Trophoblast cell (in vitro differentiated cells and primary cell): Measurements from ENCODE around the gene FAM53A.

ENCODE experiments used
- DNase-seq, 2 donors: peaks; one replicate each; pipeline ENCODE4 v3.0.0-alpha.2; 2016
- H2AFZ ChIP-seq: 2 replicates; pipeline ENCODE4 v1.6.1; 2013; ENCODE audit warnings: low read length, moderate library complexity, mild to moderate bottlenecking; ENCODE audit not compliant: insufficient read depth, poor library complexity
- H2AK5ac ChIP-seq: 2 replicates; pipeline ENCODE4 v1.6.1; 2013; ENCODE audit warnings: mild to moderate bottlenecking, low read length
- H2BK120ac ChIP-seq: 2 replicates; pipeline ENCODE4 v1.6.1; 2013; ENCODE audit warnings: low read length, mild to moderate bottlenecking, moderate library complexity; ENCODE audit not compliant: insufficient read depth, poor library complexity
- H2BK12ac ChIP-seq: 2 replicates; pipeline ENCODE4 v1.6.1; 2013; ENCODE audit warnings: mild to moderate bottlenecking, low read length, moderate library complexity
- H2BK5ac ChIP-seq: 2 replicates; pipeline ENCODE4 v1.6.1; 2013; ENCODE audit warnings: low read length, low read depth, moderate library complexity, mild to moderate bottlenecking; ENCODE audit not compliant: poor library complexity
- H3K14ac ChIP-seq: 2 replicates; pipeline ENCODE4 v1.6.1; 2013; ENCODE audit warnings: mild to moderate bottlenecking, low read length
- H3K18ac ChIP-seq: 2 replicates; pipeline ENCODE4 v1.6.1; 2013; ENCODE audit warnings: mild to moderate bottlenecking, low read length
- H3K23ac ChIP-seq: 2 replicates; pipeline ENCODE4 v1.6.1; 2013; ENCODE audit warnings: low read length
- H3K27ac ChIP-seq: 2 replicates; pipeline ENCODE4 v1.5.1; 2013; ENCODE audit warnings: low read depth, mild to moderate bottlenecking, inconsistent platforms, low read length, moderate library complexity
- H3K27me3 ChIP-seq: 2 replicates; pipeline ENCODE4 v1.6.1; 2013; ENCODE audit warnings: inconsistent platforms, mild to moderate bottlenecking, low read length, moderate library complexity; ENCODE audit not compliant: insufficient read depth
- H3K36me3 ChIP-seq, 2 experiments: 1 replicate in 1 of 2; 2 replicates in 1 of 2; pipeline ENCODE4 v1.6.1; 2013; ENCODE audit warnings: low read length in 2 of 2, mild to moderate bottlenecking in 2 of 2, moderate library complexity in 1 of 2; ENCODE audit not compliant: insufficient read depth in 2 of 2, control insufficient read depth in 1 of 2
- H3K4ac ChIP-seq: 2 replicates; pipeline ENCODE4 v1.6.1; 2013; ENCODE audit warnings: low read depth, mild to moderate bottlenecking, low read length, moderate library complexity
- H3K4me1 ChIP-seq, 2 experiments: 1 replicate in 1 of 2; 2 replicates in 1 of 2; pipeline ENCODE4 v1.6.1; 2013; ENCODE audit warnings: low read length in 2 of 2, mild to moderate bottlenecking in 2 of 2, moderate library complexity in 1 of 2; ENCODE audit not compliant: insufficient read depth in 2 of 2, control insufficient read depth in 1 of 2
- H3K4me2 ChIP-seq: 2 replicates; pipeline ENCODE4 v1.6.1; 2013; ENCODE audit warnings: inconsistent platforms, mild to moderate bottlenecking, low read length, moderate library complexity
- H3K4me3 ChIP-seq: 2 replicates; pipeline ENCODE4 v1.5.1; 2013; ENCODE audit warnings: mild to moderate bottlenecking, low read depth, low read length, inconsistent platforms
- H3K79me1 ChIP-seq: one replicate; pipeline ENCODE4 v1.6.1; 2013; ENCODE audit warnings: low read length
- H3K79me2 ChIP-seq: 2 replicates; pipeline ENCODE4 v1.6.1; 2013; ENCODE audit warnings: low read length, mild to moderate bottlenecking; ENCODE audit not compliant: control insufficient read depth, insufficient read depth, poor library complexity
- H3K9ac ChIP-seq: 2 replicates; pipeline ENCODE4 v1.6.1; 2013; ENCODE audit warnings: mild to moderate bottlenecking, low read length
- H3K9me3 ChIP-seq: 2 replicates; pipeline ENCODE4 v1.6.1; 2013; ENCODE audit warnings: low read depth, mild to moderate bottlenecking, control low read depth, inconsistent platforms, low read length; ENCODE audit not compliant: insufficient read depth
- H4K12ac ChIP-seq: 2 replicates; pipeline ENCODE4 v1.6.1; 2013; ENCODE audit warnings: low read depth, mild to moderate bottlenecking, low read length, moderate library complexity
- H4K8ac ChIP-seq: 2 replicates; pipeline ENCODE4 v1.6.1; 2013; ENCODE audit warnings: low read depth, mild to moderate bottlenecking, low read length, moderate library complexity
- H4K91ac ChIP-seq: one replicate; pipeline ENCODE4 v1.6.1; 2013; ENCODE audit warnings: low read depth, mild to moderate bottlenecking, low read length, moderate library complexity
- WGBS: extraction: QIAGEN DNeasy Blood & Tissue Kit; methylation state at CpG from one replicate; pipeline ENCODE4 v1.1.7; 2013; ENCODE audit warnings: missing lambda C conversion rate; ENCODE audit not compliant: insufficient read length, insufficient coverage; ENCODE audit errors: extremely low coverage; 5-methylcytosine and 5-hydroxymethylcytosine counted together

Gene FAM53A

GRCh38 chr4:1622238-1622637 is 61.9 kb downstream of the FAM53A start:
- Histone ChIP-seq H3K9me3 (peaks cover 44% of the 10 kb centered on the region), H4K8ac (no peak overlapping the region), H3K18ac (no peak overlapping the region), H4K12ac (no peak overlapping the region), H2BK12ac (no peak overlapping the region), H3K23ac (no peak overlapping the region), H2AK5ac (no peak overlapping the region), H2BK120ac (no peak overlapping the region), H3K27me3 (no peaks in the 10 kb centered on the region), H3K14ac (no peak overlapping the region), H3K4me1 (no peaks in the 10 kb centered on the region), H3K36me3 (no peaks in the 10 kb centered on the region), H3K79me2 (no peaks in the 10 kb centered on the region), H3K27ac (no peak overlapping the region), H2AFZ (no peak overlapping the region), H3K4ac (no peak overlapping the region), H4K91ac (no peak overlapping the region), H3K79me1 (no peaks in the 10 kb centered on the region), H3K9ac (no peak overlapping the region), H3K4me2 (no peak overlapping the region), H3K4me3 (no peak overlapping the region), H2BK5ac (no peak overlapping the region)
- no peak for DNase-seq
- no CpG with 5 or more reads among the region's 11 CpGs for WGBS

DNA sequence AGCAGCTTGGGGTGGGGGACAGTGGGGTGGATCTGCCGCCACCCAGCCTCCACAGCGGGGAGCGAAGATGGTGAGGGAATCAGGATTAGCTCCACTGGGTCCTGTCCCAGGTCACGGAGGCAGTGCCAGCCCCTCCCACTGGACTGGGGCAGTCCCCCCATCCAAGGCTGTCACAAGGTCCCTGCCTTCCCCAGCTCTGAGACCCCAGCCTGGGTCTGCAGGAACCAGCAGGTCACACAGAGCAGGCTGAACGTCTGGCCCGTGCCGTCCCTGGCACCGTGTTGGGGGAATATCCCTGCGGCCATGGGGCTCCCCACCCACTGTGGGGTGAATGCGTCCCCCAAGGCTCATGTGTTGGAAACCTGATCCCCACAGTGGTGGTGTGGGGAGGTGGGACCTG is 62.6 kb downstream of the FAM53A start:
- Histone ChIP-seq H3K14ac (no peak overlapping the region), H3K79me1 (no peaks in the 10 kb centered on the region), H3K23ac (no peak overlapping the region), H2AFZ (no peak overlapping the region), H3K4ac (no peak overlapping the region), H4K8ac (no peak overlapping the region), H3K27ac (no peak overlapping the region), H2AK5ac (no peak overlapping the region), H4K12ac (no peak overlapping the region), H4K91ac (no peak overlapping the region), H2BK120ac (no peak overlapping the region), H3K4me2 (no peak overlapping the region), H2BK5ac (no peak overlapping the region), H3K18ac (no peak overlapping the region), H3K4me1 (no peaks in the 10 kb centered on the region), H3K9ac (no peak overlapping the region), H3K79me2 (no peaks in the 10 kb centered on the region), H2BK12ac (no peak overlapping the region), H3K4me3 (no peak overlapping the region), H3K27me3 (no peaks in the 10 kb centered on the region), H3K36me3 (no peaks in the 10 kb centered on the region), H3K9me3 (peaks cover 42% of the 10 kb centered on the region)
- no CpG with 5 or more reads among the region's 10 CpGs for WGBS
- no peak for DNase-seq

DNA sequence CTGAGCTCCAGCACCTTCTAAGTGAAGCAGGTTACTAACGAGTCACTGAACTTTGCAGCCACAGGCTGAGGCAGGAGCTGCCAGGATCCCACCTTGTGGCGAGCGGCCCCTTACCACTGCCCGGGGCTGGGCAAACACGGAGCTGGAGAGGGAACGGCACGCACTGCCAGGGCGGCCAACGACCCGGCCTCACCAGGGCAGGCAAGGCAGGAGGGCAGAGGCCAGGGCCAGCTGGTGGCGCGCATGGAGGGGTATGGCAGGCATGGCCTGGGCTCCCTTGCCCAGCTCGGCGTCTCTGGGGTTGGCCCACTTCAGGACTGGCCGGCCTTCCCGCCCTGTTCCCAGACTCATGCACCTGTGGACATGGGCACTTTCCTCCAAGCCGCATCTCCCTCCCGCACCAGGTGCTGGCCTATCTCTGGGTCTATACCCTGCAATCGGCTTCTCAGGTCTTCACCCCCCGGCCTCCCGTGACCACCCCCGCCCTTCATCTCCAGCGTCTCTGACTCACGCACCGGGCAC is 64.9 kb downstream of the FAM53A start:
- H3K27ac ChIP-seq, result no peak overlapping the region
- H2AK5ac ChIP-seq, result no peak overlapping the region
- no peak overlapping the region for H2BK12ac ChIP-seq
- H3K79me2 ChIP-seq, result no peaks in the 10 kb centered on the region
- no peak overlapping the region for H3K4ac ChIP-seq
- no peak overlapping the region for H4K91ac ChIP-seq
- WGBS, result no CpG with 5 or more reads among the region's 25 CpGs
- H3K4me2 ChIP-seq, result no peak overlapping the region
- no peak overlapping the region for H3K14ac ChIP-seq
- H2BK5ac ChIP-seq, result no peak overlapping the region
- H2BK120ac ChIP-seq, result no peak overlapping the region
- H4K8ac ChIP-seq, result no peak overlapping the region
- H4K12ac ChIP-seq, result no peak overlapping the region
- peaks cover 31% of the 10 kb centered on the region for H3K9me3 ChIP-seq
- H2AFZ ChIP-seq, result no peak overlapping the region
- H3K36me3 ChIP-seq, result no peaks in the 10 kb centered on the region
- H3K18ac ChIP-seq, result no peak overlapping the region
- H3K23ac ChIP-seq, result no peak overlapping the region
- H3K27me3 ChIP-seq, result no peaks in the 10 kb centered on the region
- DNase-seq, result no peak
- H3K4me3 ChIP-seq, result no peak overlapping the region
- no peaks in the 10 kb centered on the region for H3K4me1 ChIP-seq
- no peaks in the 10 kb centered on the region for H3K79me1 ChIP-seq
- H3K9ac ChIP-seq, result no peak overlapping the region

DNA sequence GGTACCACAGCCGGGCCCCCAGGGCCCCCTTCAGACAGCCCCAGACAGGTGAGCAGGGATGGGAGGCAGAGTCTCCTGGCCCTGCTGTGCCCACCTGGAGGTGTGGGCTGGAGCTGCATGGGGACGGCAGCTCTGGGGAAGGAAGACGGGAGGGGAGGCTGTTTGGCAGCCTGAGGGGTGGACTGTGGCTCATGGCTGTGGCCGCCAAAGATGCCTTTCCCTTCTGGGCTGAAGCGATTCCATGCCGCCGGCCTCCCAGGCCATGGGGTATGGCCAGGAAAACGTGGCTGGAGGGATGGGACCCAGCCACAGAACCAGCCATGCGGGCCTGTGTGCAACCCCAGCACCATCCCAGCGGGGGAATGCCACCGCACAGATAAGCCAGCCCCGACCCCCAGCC is 65.7 kb downstream of the FAM53A start:
- Histone ChIP-seq H2BK120ac (no peak overlapping the region), H3K9me3 (peaks cover 28% of the 10 kb centered on the region), H2BK12ac (no peak overlapping the region), H3K4ac (no peak overlapping the region), H2AK5ac (no peak overlapping the region), H3K36me3 (no peaks in the 10 kb centered on the region), H4K8ac (no peak overlapping the region), H3K18ac (no peak overlapping the region), H2BK5ac (no peak overlapping the region), H3K14ac (no peak overlapping the region), H3K23ac (no peak overlapping the region), H3K4me3 (no peak overlapping the region), H3K27me3 (no peaks in the 10 kb centered on the region), H3K27ac (no peak overlapping the region), H3K4me1 (no peaks in the 10 kb centered on the region), H3K4me2 (no peak overlapping the region), H4K12ac (no peak overlapping the region), H4K91ac (no peak overlapping the region), H3K9ac (no peak overlapping the region), H3K79me2 (no peaks in the 10 kb centered on the region), H2AFZ (no peak overlapping the region), H3K79me1 (no peaks in the 10 kb centered on the region)
- DNase-seq, result no peak
- WGBS, result no CpG with 5 or more reads among the region's 12 CpGs
